Measurements from ENCODE around the gene B3GNT8.

GRCh38 chr19:41476583-41476982 lies 49.4 kb upstream of the B3GNT8 start:
- no peak for TF ChIP-seq EZH2 (IDR thresholded peaks at IDR 0.05)
- TF ChIP-seq CTCF (IDR thresholded peaks at IDR 0.05 in 2 of 3, conservative IDR thresholded peaks at IDR 0.05 in 1 of 3; ENCODE audit: borderline replicate concordance in 1 of 3, insufficient read depth in 1 of 3, low read depth in 2 of 3, low read length in 2 of 3), result no peak
- TF ChIP-seq REST (IDR thresholded peaks at IDR 0.05; ENCODE audit: low read depth), result no peak
- no peak for TF ChIP-seq MAX (IDR thresholded peaks at IDR 0.05)
- TF ChIP-seq CEBPB (IDR thresholded peaks at IDR 0.05; ENCODE audit: low read depth), result no peak
- TF ChIP-seq ZNF274 (IDR thresholded peaks at IDR 0.05; ENCODE audit: low read depth, low read length), result no peak

Measured in HCT116 (cell line).